Prostate gland (tissue), 2 donors: Measurements from ENCODE around the gene WDR41. TPM values are rescaled to one million over a fixed set of nuclear protein-coding genes. Genes with fewer than 3 reads are reported as not detected.
"Not testable (repeated sequence)": the region's sequence is repeated elsewhere in the genome, so short reads cannot be mapped to it uniquely, and the experiment has no call there.

ENCODE experiments used
- DNase-seq: peaks from one replicate; pipeline ENCODE4 v3.0.0-alpha.2; 2019; ENCODE audit warnings: low spot score
- H3K27ac ChIP-seq, 2 donors: fragments of 200-600 bp; sonication (generic); 2 replicates each; pipeline ENCODE4 v1.5.1; 2017 to 2019
- H3K27me3 ChIP-seq: fragments of 200-600 bp; sonication (generic); replicated peaks from 2 replicates; pipeline ENCODE4 v1.5.1; 2019; ENCODE audit not compliant: insufficient read depth
- H3K36me3 ChIP-seq, 2 donors: fragments of 200-600 bp; sonication (generic); 1 replicate in 1 of 2; 2 replicates in 1 of 2; pipeline versions ENCODE4 v1.5.1 to v1.8.1; 2017 to 2019
- H3K4me1 ChIP-seq: fragments of 200-600 bp; sonication (generic); replicated peaks from 2 replicates; pipeline ENCODE4 v1.5.1; 2019
- H3K4me3 ChIP-seq, 2 donors: fragments of 200-600 bp; sonication (generic); 2 replicates each; pipeline ENCODE4 v1.5.1; 2017 to 2019
- H3K9me3 ChIP-seq: fragments of 200-600 bp; sonication (generic); 2 replicates; pipeline ENCODE4 v1.5.1; 2017
- CTCF ChIP-seq, 4 experiments: fragments of 200-600 bp in 2 of 4; fragments of 450-650 bp in 2 of 4; sonication (generic) in 2 of 4; IDR thresholded peaks; 1 replicate in 3 of 4; 2 replicates in 1 of 4; pipeline ENCODE4 v1.5.1; 2016 to 2019; ENCODE audit warnings: antibody characterized with exemption in 4 of 4, mild to moderate bottlenecking in 2 of 4, moderate library complexity in 2 of 4
- POLR2A ChIP-seq: fragments of 450-650 bp; IDR thresholded peaks from one replicate; pipeline ENCODE4 v1.6.1; 2016; ENCODE audit warnings: antibody characterized with exemption, mild to moderate bottlenecking
- POLR2AphosphoS5 ChIP-seq: sonication (generic); formaldehyde crosslinking; IDR thresholded peaks from one replicate; pipeline ENCODE4 v1.6.1; 2017; ENCODE audit warnings: antibody characterized with exemption
- WGBS: methylation state at CpG from one replicate; pipeline ENCODE4 v1.1.5; 2018; 5-methylcytosine and 5-hydroxymethylcytosine counted together
- intact Hi-C: fragments of 100-400 bp; cut with DNase I; formaldehyde crosslinking; loops from one replicate; pipeline ENCODE4 v1.14.2; 2022
- total RNA-seq, 2 donors: library from RNA; depleted of rRNA; stranded (reverse); fragments of >200 nt; gene quantifications; one replicate each; pipeline ENCODE4 v1.1.0, GENCODE V29; 2016

Gene WDR41
- total RNA-seq, 2 donors from 2014 or later = 28.8 to 76.1 TPM

DNA sequence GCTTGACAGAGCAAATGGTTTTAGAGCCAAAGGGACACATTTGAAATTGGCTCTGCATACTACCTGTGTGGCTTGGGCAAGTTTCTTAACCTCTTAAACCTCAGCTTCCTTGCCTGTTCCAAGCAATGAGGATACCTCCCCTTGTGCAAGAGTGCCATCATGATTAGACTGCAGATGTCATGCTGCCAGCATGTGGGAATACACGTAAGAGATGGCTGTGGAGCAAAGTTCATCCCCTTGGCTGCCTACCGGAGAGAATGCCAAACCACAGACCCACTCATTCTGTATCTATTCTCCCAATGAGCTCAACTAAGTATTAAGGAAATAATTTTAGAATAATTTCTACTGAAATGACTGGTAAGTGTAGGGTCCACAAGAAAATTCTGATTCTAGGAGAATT is 101.3 kb downstream of the WDR41 start:
- TF ChIP-seq POLR2A = no peak
- no peak for TF ChIP-seq POLR2AphosphoS5
- no peak for TF ChIP-seq CTCF (IDR thresholded peaks at IDR 0.05)
- Histone ChIP-seq H3K4me3 (no peak overlapping the region), H3K36me3 (no peaks in the 10 kb centered on the region), H3K4me1 (no peaks in the 10 kb centered on the region), H3K27ac (no peak overlapping the region), H3K27me3 (no peaks in the 10 kb centered on the region), H3K9me3 (no peaks in the 10 kb centered on the region)
- no peak for DNase-seq
- 80% methylated on average over 2 of the region's 2 CpGs for WGBS
- intact Hi-C loops = no loop called here

DNA sequence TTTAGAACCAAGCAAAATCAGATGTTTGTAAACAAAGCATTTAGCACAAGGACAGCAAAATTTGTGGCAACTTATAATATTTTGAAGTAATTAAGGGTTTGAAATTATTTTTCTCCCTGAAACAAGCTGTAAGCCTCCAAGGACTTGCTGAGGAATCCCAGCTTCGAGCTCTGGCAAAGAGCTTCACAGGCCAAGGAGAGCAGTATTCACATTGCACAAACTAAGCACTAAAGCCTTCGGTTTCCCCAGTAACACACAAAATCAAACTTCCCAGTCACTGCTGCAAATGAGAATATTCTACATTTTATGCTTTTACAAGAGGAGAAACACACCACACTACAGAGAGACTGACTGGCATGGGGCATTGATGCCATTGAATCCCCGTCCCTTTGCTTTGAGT is 101.9 kb downstream of the WDR41 start:
- no peak for DNase-seq
- H3K27me3 ChIP-seq = no peaks in the 10 kb centered on the region
- H3K27ac ChIP-seq = no peak overlapping the region
- no peak overlapping the region for H3K4me3 ChIP-seq
- no peaks in the 10 kb centered on the region for H3K9me3 ChIP-seq
- 80% methylated on average over 3 of the region's 3 CpGs for WGBS
- H3K4me1 ChIP-seq = no peaks in the 10 kb centered on the region
- TF ChIP-seq POLR2AphosphoS5 = no peak
- no peak for TF ChIP-seq CTCF (IDR thresholded peaks at IDR 0.05)
- TF ChIP-seq POLR2A = no peak
- intact Hi-C loops = no loop called here
- H3K36me3 ChIP-seq = no peaks in the 10 kb centered on the region

DNA sequence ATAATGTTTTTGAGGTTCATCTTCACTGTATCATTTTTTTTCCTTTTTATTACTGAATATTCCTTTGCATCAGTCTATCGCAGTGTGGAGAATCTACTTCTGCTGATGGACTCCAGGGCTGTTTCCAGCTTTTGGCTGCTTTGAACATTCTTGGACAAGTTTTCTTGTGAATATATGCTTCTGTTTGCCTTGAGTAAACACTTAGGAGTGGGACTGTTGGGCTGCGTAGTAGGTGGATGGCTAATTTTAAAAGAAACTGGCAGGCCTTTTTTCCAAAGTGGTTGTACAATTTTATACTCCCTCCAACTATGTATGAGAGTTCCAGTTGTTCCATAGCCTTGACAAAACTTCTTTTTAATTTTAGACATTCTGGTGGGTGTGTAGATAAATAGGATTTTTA is 102.4 kb downstream of the WDR41 start:
- H3K4me1 ChIP-seq = no peaks in the 10 kb centered on the region

DNA sequence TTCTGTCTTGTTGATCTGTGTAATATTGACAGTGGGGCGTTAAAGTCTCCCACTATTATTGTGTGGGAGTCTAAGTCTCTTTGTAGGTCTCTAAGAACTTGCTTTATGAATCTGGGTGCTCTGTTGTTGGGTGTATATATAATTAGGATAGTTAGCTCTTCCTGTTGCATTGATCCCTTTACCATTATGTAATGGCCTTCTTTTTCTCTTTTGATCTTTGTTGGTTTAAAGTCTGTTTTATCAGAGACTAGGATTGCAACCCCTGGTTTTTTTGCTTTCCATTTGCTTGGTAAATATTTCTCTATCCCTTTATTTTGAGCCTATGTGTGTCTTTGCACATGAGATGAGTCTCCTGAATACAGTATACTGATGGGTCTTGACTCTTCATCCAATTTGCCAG is 105.8 kb downstream of the WDR41 start:
- H3K4me1 ChIP-seq, H3K27me3 ChIP-seq, H3K27ac ChIP-seq, H3K4me3 ChIP-seq, H3K36me3 ChIP-seq, H3K9me3 ChIP-seq, intact Hi-C loops, DNase-seq: not testable (repeated sequence)
- WGBS = 100% methylated on average over 1 of the region's 1 CpG

More for the DNA sequence above, 102.4 kb downstream of the WDR41 start:
- Histone ChIP-seq H3K36me3 (no peaks in the 10 kb centered on the region), H3K4me3 (no peak overlapping the region), H3K9me3 (no peaks in the 10 kb centered on the region), H3K27me3 (no peaks in the 10 kb centered on the region), H3K27ac (no peak overlapping the region)
- intact Hi-C loops = no loop called here
- no peak for TF ChIP-seq POLR2A
- no peak for TF ChIP-seq POLR2AphosphoS5
- TF ChIP-seq CTCF (IDR thresholded peaks at IDR 0.05) = no peak
- no peak for DNase-seq
- 61% methylated on average over 2 of the region's 2 CpGs for WGBS

- H3K9me3 ChIP-seq, H3K4me3 ChIP-seq, H3K27me3 ChIP-seq, H3K4me1 ChIP-seq, H3K36me3 ChIP-seq, DNase-seq, intact Hi-C loops, H3K27ac ChIP-seq: not testable (repeated sequence)
- whole genome bisulfite sequencing = 95% methylated on average over 2 of the region's 2 CpGs
Measured at GRCh38 chr5:77383336-77383735, 108.8 kb downstream of the WDR41 start.

Other genes with a start within 250 kb of the WDR41 start
- gene OTP, start 146.4 kb upstream of the WDR41 start, total RNA-seq = not detected